NCI-H446 treated with DMSO at 0.1 percent for 48 hours (cell line): ENCODE measurements around the gene DNAJC8.

Experiments used
- DNase-seq: peaks from one replicate; lab custom pipeline; 2025; lab: John Stamatoyannopoulos, UW

The DNAJC8 gene

GRCh38 chr1:28200234-28200873 lies 32.5 kb downstream of the DNAJC8 start:
- no peak for DNase-seq

GRCh38 chr1:28199328-28200233 lies 33.2 kb downstream of the DNAJC8 start:
- DNase-seq: no peak

- DNase-seq: no peak
Measured at GRCh38 chr1:28197682-28198415, 35.0 kb downstream of the DNAJC8 start.

GRCh38 chr1:28196330-28196729 lies 36.5 kb downstream of the DNAJC8 start:
- DNase-seq: no peak

- DNase-seq: no peak
Measured at GRCh38 chr1:28195780-28196179, 37.0 kb downstream of the DNAJC8 start.

GRCh38 chr1:28194326-28195035 lies 38.3 kb downstream of the DNAJC8 start:
- DNase-seq: no peak

GRCh38 chr1:28193701-28194161 lies 39.1 kb downstream of the DNAJC8 start:
- no peak for DNase-seq

- DNase-seq: no peak
Measured at GRCh38 chr1:28190996-28191645, 41.7 kb downstream of the DNAJC8 start.

GRCh38 chr1:28190337-28190979 lies 42.4 kb downstream of the DNAJC8 start:
- no peak for DNase-seq

GRCh38 chr1:28185071-28185470 lies 47.8 kb downstream of the DNAJC8 start:
- no peak for DNase-seq

- DNase-seq: no peak
Measured at GRCh38 chr1:28180306-28181305, 52.2 kb downstream of the DNAJC8 start.

GRCh38 chr1:28178690-28179485 lies 53.9 kb downstream of the DNAJC8 start:
- DNase-seq: no peak

GRCh38 chr1:28176492-28177470 lies 56.0 kb downstream of the DNAJC8 start, which contains the start of gene PTAFR:
PTAFR (minus strand) TSS chr1:28176690; CDS start chr1:28151021, 25,669 bp downstream.
- no peak for DNase-seq

- DNase-seq: no peak
Measured at GRCh38 chr1:28175955-28176485, 56.8 kb downstream of the DNAJC8 start.

- no peak for DNase-seq
Measured at GRCh38 chr1:28173980-28174297, 58.9 kb downstream of the DNAJC8 start.

- DNase-seq: no peak
Measured at GRCh38 chr1:28173151-28173979, 59.5 kb downstream of the DNAJC8 start.
